D341Med (cell line): ENCODE results near the gene EMX1.

Experiments
- DNase-seq: peaks from one replicate; pipeline ENCODE4 v3.0.0; 2012; ENCODE audit warnings: low spot score

The EMX1 gene

DNA sequence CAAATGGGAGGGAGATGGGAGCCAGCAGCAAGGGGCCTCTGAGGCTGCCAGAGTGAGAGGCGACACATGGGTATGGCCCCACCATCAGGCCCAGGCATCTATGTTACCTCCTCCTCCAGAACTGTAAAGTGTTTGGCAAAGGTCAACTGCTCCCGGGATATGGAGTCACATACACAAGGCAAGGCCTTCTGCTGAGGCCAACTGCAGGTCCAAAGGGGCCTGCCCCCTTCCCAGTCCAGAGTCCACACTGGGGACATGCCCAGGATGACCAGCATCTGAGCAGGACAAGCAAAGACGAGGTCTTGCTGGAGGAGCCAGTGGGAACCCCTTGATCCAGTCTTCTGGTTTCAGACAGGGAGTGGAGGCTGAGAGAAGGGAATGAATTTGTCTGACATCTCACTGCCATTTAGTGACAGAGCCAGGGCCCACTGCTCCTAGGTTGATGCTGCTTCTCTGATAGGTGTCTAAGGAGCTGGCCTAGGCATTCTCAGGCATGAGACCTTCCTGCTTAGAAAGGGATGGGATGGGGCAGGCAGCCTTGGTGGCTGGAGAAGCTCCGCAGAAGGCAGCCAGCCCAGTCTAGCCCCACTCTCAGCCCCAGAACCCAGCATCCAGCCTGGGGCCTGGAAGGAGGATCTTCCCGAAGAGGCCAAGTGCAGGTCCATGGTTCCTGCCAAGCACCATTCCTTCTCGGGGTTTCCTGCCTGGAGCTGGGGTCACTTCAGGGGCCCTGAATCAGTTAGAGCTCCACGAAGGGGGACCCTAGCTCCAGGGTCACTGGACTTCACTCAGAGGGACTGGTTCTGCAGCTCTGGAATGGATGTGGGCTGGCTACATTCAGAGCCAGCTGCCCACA lies 26.4 kb downstream of the EMX1 start:
- DNase-seq: no peak

DNA sequence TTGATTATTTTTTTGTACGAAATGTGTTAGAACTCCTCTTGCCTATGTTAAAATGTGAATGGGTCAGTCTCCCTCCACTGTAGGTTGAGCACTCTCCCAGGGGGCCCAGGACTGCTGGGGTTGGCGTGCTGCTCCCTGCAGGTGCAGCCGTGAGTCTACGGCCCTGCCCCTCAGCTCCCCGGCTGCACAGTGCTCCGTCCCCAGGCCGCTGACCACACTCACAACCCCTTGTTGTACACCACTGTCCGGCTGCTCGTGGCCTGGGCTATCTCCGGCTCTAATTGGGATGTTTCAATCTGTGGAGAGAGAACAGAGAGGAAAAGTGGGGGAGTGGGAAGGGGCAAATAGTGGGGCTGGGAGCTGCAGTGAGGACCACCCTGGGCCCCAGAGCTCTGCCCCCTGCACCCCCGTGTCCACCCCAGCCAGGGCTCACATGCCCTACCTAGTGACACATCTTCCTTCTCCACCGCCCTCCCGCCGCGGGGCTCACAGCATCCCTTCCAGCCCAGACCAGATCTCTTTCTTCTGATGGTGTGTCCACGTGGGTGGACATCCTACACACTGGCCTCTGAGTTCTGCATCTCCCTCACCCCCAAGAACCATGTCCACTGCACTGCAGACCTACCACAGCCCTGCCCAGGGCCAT lies 27.6 kb downstream of the EMX1 start:
- no peak for DNase-seq

DNA sequence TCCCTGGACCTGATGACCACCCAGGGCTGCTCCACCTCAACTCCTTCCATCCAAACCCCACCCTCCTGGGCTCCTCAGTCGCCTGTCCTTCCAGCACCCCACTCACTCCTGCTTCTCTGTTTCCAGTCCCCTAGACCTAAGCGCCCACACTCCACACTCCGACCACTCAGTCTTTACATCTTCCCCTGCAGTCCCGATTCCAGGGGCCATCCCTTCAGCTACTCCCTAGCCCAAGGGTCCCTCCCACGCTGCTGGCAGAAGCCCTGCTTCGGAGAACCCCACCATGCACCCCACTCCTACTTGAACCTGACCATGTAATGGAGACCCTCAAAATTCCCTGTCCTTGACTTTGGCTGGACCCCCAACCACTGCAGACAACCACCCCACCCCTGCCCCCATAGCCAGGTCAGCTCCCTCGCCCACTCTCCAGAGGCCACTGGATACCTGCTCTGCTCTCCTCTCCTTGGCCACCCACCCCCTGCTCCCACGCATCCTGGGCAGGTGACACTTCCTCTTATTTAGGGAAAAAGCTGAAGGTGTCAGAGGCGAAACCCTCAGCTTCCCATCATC lies 28.2 kb downstream of the EMX1 start:
- no peak for DNase-seq

DNA sequence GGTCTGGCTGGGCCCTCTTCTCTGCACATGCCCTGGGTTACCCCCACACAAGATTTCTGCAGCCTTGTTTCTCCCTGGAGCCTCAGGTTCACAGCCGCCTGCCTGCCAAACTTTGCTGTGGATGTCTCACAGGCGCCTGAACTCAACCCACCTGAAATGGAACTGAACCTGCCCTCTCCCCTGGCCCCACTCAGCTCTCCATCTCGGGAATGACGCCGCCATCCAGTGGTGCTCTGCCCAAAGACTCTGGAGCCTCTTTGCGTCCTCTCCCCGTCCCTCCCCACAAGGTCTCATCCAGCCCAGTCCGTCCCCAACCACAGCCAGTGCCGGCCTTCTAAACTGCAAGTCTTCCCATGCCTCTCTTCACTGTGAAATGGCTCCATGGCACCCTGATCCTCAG lies 29.1 kb downstream of the EMX1 start:
- DNase-seq: no peak

DNA sequence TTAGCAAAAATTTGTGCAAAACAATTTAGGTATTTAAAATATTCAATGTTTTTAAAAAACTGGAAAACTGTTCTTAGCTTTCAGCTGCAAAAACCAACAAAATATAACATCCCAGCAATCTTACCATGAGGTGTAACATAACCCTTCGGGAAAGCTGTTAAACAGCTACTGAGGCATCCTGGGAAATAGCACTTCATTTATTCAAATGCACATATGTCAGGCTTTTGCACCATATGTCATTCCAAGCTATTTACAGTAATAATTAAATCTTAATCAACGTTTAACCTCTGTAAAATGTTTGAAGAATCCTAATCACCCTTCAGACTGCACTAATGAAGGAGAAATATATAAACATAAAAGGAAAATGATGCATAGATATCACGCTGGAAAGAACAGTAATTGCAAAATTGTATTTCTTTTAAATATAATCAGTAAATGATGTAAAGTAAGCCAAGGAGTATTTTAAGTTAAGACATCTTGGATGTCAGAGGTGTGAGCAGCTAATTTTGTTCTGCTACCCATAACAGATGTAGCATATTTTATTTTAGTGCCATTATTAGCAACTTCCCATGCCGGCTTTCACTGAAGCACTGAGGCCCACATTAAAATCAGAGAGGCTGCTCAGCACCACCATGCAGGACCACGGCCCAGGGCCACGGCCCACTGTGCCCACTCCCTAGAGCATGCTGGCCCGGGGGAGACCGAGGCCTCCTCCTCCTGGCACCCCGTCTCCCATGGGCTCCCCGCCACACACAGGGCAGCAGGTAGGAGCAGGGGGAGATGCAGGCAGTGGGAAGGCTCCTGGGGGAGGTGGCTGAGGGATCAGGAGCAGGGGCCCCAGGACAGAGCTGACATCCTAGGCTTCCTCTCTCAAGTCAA lies 30.9 kb downstream of the EMX1 start:
- no peak for DNase-seq

DNA sequence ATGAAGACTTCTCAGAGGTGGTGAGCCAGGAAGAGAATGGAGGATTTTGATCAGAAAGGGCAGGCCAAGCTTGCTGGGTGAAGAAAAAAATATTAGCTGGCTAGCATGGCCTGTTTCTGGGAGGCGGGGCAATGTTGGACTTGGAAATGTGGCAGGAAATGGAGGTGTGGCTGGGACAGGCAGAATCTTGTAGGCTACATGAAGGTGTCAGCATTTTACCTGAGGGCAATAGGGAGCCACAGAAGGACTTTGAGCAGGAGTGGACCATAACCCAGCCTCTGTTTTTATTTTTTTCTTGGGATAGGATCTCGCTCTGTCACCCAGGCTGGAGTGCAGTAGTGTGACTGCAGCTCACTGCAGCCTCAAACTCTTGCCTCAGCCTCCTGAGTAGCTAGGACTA lies 31.7 kb downstream of the EMX1 start:
- no peak for DNase-seq

DNA sequence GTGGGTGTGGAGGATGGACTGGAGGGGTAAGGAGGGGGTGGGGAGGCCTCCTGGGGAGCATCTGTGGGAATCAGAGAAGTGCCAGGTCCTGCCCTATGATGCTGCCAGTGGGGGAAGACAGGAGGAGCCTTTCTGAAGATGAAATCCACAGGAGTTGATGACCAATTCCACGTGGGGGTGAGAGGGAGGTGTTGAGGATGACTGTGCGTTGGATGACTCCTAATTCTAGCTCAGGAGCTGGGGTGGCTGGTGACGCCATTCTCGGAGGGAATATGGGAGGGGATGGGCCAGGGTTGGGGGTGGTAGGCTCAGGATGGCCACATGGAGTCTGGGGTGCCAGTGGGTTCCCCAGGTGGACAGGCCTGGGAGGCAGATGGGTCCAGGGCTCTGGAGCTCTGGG lies 32.3 kb downstream of the EMX1 start:
- no peak for DNase-seq

DNA sequence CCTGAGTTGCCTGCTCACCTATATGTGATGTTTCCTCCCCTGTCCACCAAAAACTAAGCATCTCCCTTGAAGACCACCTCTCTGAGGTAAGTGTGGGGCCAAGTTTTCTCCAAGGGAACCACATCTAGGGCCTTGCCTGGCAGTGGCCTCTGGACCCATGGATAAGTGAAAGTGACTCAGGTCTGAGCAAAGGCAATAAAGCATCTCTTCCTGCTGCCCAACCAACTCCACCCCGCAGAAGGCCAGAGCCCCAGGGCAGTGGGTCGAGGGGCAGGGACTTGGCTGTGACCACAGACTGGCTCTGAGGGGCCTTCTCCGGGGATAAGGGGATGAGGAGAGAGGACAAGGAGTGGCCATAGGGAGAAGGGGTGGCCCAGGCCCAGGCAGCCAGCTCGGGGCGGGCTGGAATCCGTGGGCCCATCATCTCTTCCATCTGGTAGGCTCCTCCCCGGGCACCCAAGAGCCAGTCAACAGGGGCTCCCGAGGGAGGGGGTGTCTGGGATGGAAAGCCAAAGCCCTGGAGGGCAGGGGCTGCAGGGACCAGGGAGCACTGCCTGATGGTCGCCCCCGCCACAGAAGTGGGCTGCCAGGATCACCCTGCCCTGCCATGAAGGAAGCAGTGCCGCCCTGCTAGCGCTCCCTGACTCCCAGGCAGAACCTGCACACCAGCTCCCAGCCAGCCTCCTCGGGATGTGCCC lies 33.4 kb downstream of the EMX1 start:
- DNase-seq: no peak

DNA sequence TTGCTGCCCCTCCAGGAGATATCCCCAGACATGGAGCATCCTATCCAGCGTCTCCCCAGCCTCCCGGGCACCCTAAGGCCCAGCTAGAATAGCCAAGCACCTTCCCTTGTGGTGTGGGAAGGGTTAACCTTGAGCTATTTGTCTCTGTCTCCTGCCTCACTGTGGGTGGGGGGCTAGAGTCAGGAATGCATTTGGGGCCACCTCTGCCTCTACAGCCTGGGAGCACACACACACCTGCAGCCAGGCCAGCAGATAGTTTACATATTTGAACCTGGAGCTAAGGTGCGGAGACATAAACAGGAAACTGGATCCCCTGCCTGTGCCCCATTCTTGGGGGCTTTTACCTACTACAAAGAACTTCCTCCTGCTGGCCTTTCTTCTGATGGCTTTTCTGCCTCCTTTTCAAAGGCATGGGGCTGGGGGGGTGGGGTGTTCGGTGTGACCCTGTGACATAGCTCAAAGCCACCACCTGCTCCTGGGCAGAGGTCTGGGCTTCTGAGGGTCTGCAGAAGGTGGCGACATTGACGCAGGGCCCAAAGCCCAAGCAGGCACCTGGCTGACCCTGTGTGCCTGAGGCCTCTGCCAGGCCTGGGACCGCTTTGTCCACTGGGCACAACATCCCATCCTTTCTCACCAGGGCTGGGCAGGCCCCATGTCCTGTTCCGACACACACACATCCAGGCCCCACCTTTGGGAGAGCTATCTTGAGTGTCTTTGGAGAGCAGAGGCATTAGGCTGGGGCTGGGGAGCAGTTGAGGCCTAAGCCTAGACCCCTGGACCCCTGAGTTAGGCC lies 34.2 kb downstream of the EMX1 start:
- no peak for DNase-seq

DNA sequence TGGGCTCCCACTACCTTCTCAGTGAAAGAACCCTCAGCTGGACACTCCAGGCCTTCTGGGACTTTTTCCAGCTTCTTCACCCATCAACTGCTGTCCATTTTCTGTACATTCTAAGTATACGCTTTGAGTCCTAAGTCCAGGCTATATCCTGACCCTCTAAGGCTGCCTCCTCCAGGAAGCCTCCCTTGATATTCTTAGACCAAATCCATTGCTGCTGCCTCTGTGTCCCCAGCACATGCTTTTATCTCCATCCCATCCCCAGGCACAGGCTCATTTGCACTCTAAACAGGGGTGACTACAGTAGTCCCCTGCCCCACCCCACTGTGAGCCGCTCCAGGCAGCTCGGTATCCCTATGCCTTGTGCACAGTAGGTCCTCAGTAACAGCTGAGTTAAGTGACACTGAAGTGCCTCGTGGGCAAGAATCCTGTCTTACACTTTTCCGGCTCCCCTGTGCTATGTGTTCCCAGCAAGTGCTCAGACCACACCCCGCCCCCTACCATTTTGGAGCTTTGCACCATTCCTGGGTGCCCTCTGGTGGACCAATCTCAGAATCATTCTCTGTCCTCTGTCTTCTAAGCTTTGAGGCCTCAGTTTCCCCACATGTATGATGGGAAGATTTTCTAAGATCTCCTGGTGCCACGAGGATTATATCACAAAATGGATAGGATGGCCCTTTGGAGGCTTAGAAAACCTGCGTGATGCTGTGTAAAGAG lies 34.9 kb downstream of the EMX1 start:
- DNase-seq: no peak

DNA sequence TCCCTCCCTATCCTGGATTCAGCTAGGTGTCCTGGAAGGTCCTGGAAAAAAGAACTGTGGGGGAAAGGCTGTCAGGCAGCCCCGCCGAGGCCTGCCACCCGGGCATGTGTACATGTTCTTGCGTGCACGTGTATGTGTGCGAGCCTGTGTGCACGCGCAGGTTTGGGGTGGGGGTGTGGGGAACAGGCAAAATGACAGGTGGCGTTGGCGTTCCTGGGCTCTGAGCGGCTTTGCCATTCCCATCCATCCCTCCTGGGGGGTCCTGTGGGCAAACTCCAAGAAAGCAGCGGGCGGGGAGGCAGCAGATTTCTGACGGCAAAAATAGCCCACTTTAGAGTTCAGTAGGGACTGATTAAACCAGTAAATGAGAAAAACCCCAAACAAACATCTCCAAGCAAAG lies 35.6 kb downstream of the EMX1 start:
- DNase-seq: no peak

DNA sequence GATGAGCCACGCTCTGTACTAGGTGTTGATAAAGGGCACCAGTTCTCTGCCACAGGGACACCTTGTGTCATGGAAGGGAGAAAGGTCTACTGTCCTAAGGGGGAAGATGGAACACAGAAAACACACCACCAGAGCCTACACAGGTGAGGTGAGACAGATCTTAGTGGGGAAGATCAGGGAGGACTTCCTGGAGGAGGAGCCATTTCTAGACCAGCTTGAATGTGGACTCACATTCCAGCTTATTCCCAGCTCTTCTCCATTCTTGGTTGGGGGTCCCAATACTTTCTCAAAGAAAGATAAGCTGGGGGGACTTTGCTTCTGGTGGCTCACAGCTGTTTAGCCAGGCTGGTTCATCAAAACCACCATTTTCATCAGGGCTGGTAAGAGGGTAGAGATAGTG lies 36.2 kb downstream of the EMX1 start:
- DNase-seq: no peak

DNA sequence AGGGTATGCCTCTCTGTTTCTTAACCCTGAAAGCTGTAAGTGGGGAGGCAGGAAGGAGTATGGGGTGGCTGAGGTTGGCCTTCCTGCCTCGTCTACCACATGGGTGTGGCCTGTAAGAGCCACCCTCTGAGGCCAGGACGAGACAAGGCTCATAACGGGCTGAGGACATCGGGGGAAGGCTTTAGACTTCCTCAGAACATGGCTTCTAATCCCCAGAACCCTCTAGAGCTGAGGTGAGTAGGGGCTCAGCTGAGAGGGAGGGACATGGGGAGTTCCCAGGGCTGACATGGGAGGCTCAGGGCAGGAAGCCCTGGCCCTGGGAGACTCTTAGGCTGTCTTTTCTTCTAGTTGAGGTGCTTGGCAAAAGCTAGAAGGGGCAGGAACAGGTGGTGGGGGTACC lies 36.7 kb downstream of the EMX1 start:
- DNase-seq: no peak

DNA sequence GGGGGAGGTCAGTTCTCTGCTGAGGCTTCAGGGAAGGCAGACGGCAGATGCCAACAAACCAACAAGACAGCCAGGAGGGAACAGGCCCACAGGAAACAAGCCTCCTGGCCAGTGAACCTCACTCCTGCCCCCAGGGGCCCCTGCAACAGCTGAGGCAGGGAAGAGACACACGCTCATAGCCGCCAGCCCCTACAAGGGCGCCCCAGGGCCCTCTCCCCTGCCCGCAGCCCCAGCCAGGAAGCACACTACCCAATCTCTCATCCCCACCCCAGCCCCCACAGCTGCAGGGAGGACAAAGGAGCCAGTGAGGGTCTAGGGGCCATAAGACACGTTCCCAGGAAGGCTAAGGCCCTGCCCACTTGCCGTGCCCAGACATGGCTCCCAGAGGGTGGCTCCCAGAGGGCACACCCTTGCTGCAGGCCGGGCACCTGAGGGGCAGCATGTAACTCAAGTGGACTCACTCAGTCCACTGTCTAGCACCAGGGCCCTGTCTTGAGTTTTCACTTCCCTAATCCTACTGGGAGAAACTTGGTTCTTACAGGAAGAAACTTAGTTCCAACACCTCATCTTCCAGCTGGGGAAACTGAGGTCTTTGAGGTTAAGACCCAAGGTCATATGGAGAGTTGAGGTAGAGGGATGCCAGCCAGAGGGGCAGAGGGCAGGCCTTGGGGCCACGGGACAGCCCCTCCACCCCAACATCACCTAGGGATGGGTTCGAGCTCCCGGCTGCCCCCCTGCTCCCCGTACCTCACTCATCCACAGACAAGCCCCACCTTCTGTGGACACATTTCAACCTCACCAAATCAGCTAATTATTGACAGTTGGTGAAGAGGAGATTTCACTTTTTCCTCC lies 37.3 kb downstream of the EMX1 start:
- no peak for DNase-seq

DNA sequence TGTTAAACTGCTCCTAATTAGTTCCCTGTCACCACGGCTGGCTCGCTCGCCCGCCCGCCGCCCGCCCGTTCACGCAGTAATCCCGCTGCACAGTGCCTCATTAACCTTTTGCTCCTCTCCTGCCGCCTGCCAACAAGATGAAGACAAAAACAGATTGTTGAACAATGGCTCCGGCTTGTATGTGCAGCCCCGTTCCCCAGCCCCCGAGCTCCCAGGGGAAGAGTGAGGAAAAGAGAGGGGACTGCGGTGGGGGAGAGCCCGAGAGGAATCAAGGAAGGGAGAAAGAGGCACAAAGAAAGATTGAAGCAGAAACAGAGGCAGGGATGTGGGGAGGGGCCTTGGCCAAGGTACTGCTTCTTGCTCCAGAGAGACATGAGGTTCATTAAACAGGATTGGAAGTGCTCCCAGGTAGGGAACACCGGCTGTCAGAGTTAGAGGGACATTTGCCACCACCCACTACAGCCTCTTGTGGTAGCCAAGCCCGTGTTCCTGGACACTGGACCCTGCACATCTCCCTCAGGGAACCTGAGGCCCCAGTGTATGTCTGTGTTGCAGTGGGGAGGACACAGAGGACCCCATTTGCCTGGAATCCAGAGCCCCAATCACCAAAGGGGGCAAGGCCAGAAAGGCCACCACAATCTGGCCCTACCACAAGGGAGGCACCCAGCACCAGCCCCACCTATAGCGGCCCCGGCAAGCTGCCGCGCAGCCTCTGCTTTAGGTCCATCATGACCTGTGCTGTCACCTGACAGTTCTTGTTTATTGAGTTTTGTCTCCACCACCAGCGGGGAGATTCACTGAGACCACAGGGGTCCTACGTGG lies 38.1 kb downstream of the EMX1 start:
- DNase-seq: no peak

DNA sequence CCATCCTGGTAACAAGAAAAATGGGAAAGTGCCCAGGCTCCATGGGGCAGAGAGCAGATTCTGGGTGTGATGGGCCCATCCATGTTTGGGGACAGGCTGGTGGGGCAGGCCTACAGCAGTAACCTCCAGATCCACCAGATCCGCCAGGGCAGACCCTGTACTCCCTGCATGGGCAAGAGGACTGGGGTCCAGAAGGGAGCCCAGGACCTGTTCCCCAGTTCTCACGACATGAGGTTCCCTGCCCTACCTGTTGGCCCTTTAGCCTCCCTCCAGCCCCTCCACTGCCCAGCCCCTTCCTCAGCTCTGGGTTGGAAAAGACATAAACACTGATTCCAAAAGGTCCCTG lies 38.7 kb downstream of the EMX1 start:
- no peak for DNase-seq

DNA sequence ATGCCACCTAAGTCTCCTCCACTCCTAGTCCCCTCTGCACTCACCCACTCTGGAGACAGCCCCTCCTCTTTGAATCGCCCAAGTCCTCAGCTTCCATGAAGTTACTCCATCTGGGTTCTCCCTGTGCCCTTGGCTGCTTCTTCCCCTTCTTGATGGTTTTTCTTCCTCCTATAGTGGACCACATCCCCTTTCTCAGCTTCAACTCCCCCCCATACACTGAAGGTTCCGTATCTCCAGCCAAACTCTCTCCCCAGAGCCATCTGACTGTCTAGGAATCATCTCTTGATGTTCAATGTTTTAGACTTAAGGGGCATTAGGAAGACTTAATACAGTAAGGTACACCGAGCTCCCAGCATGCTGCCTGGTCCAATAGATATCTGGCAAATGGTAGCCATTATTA lies 39.6 kb downstream of the EMX1 start:
- DNase-seq: no peak

DNA sequence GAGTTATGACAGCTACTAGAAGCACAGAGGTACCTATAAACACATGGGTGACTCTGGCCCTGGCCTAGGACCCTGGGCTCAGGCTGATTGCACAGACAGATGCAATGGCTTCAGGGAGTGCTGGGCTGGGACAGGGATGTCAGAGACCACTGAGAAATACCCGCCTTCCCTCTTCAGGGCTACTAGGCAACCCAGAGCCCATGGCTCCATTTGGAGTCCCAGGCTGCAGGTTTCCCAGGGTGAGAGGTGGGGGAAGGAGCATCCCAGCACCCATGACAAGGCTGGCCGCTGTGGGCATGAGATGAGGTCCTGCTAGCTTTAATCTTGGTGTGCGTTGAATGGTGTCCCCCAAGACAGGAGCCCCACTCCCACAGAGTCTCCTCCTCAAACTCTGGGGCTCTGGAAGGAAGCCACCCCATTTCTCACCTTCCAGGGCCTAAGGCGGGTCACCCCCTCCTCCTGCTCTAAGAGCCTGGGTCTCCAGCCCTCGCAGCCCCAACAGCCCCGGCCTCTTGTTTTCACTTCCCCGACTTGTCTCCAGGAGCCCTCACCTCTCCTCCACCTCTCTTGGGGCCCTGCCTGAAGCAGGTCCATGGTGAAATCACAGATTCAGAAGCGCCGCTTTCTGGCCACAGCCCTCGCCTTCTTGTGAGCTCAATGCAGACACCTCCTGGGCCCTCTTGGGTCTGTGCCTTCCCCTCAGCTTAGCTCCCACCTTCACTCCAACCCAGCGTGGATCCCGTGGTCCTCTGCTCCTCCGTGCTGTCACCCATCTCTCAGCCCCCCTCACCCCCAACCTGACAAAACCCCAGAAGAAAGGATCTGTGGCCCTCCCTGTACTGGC lies 41.4 kb downstream of the EMX1 start:
- no peak for DNase-seq
